Suprapubic skin (tissue), 4 donors: ENCODE measurements around the gene FEM1B.

Source experiments
- CTCF ChIP-seq, 2 donors: fragments of 200-600 bp in 1 of 2; fragments of 450-650 bp in 1 of 2; sonication (generic) in 1 of 2; IDR thresholded peaks; one replicate each; pipeline ENCODE4 v1.5.1; 2016 to 2019; ENCODE audit warnings: antibody characterized with exemption in 2 of 2, mild to moderate bottlenecking in 1 of 2, moderate library complexity in 1 of 2
- POLR2A ChIP-seq, 2 donors: fragments of 450-650 bp; IDR thresholded peaks; one replicate each; pipeline ENCODE4 v1.6.1; 2017; ENCODE audit warnings: antibody characterized with exemption in 2 of 2, mild to moderate bottlenecking in 2 of 2, moderate library complexity in 2 of 2
- POLR2AphosphoS5 ChIP-seq, 3 donors: sonication (generic); formaldehyde crosslinking; IDR thresholded peaks; one replicate each; pipeline ENCODE4 v1.6.1; 2017; ENCODE audit warnings: antibody characterized with exemption in 3 of 3

GRCh38 chr15:68262514-68263356, 14.8 kb upstream of the FEM1B start:
- TF ChIP-seq CTCF (IDR thresholded peaks at IDR 0.05) (no peak), POLR2A (IDR thresholded peaks at IDR 0.05) (no peak), POLR2AphosphoS5 (IDR thresholded peaks at IDR 0.05) (no peak)
